Measurements from ENCODE around the gene GALP. TPM values are rescaled to one million over a fixed set of nuclear protein-coding genes. Genes with fewer than 3 reads are reported as not detected.

The GALP gene
- total RNA-seq, 3 donors from 2014 or later: not detected

DNA sequence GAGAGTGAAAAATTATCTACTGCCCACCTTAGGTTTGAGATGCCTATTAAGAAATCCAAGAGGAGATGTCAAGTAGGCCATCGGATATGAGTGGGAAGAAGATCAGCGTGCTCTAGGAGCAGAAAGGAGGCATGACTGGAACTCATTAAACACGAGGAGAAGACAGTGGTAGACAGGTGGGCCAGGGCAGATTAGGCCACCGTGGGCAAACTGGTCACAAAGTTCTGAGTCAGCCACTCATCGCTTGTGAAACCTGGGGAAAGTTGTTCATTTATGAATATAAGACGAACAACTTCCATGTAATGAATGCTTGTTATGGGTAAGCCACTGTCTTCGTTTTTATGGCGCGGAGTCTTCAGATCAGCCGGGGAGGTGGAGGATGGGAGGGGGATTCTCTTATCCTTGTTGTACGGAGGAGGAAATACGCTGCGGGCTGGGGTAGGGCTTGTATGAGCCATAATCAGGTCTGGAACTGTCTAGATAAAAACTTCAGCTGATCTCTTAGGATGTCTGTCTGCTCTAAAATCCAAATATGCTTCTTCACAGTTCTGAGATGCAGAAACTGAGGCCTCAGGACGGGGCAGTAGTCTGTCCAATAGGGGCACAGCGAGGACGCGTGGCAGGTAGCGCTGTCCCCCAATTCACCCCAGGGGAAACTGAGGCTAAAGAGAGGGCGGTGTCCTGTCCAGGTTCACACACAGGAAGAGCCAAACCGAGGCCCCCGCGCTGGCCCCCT lies 35.8 kb upstream of the GALP start:
- H3K4me1 ChIP-seq: peaks cover 0 to 22% of the 10 kb centered on the region in 2 donors

DNA sequence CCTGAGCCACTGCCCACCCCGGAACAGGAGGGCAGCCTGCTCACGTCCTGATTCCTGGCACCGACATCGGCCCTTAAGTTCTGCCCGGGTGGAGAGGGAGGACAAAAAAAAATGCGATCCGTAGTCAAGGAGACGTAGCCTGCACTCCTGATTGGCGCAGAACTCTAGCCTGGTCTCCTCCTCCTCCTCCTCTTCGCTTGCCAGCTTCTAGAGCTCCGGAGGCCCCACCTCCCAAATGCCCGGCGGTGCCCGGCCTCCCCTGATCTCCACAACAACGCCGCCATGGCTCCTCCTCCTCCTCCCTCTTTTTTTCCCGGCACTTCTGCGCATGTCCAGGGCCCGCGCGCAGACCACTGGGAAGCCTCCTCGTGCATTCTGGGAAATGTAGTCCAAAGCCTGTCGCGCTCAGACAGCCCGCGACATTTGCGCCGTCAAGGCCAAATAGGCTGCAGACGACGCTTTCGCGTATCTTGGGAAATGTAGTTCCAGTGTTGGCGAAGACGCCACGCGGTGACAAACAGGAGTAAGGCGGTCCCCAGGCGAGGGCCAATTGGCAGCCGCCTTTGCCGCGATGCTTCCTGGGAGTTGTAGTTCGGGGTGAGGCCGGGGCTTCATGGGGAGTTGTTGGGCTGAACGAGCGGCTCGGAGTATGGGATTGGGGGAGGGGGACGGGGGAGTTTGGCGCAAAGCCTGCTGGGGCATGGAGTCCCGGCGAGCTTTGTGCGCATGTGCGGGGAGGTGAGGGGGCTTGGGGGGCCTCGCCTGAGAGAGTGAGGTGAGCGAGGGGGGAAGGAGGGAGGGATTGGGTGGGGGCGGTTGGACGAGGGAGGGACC lies 35.0 kb upstream of the GALP start, which contains the start of gene ZNF444:
ZNF444 (plus strand) TSS at position 705 of the 834 bp plus-strand sequence. CDS start 5,625 bp downstream, outside the sequence.
- Histone ChIP-seq H3K36me3 (no peaks in the 10 kb centered on the region), H3K9me3 (no peaks in the 10 kb centered on the region), H3K4me1 (peaks cover 0 to 22% of the 10 kb centered on the region in 2 donors), H3K27me3 (no peaks in the 10 kb centered on the region), H3K27ac (peak within 1 kb of the TSS; percentile 97 to 98), H3K4me3 (peak within 1 kb of the TSS; percentile 60 to 76 (median 67))
- no peak for TF ChIP-seq POLR2A (IDR thresholded peaks at IDR 0.05)
- peak; percentile 92 to 99 (median 95) for TF ChIP-seq POLR2AphosphoS5 (IDR thresholded peaks at IDR 0.05)
- TF ChIP-seq, protein P1, sequence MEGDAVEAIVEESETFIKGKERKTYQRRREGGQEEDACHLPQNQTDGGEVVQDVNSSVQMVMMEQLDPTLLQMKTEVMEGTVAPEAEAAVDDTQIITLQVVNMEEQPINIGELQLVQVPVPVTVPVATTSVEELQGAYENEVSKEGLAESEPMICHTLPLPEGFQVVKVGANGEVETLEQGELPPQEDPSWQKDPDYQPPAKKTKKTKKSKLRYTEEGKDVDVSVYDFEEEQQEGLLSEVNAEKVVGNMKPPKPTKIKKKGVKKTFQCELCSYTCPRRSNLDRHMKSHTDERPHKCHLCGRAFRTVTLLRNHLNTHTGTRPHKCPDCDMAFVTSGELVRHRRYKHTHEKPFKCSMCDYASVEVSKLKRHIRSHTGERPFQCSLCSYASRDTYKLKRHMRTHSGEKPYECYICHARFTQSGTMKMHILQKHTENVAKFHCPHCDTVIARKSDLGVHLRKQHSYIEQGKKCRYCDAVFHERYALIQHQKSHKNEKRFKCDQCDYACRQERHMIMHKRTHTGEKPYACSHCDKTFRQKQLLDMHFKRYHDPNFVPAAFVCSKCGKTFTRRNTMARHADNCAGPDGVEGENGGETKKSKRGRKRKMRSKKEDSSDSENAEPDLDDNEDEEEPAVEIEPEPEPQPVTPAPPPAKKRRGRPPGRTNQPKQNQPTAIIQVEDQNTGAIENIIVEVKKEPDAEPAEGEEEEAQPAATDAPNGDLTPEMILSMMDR (IDR thresholded peaks at IDR 0.05): no peak
- intact Hi-C loops (cut with DNase I; ENCODE audit: low total_unique reads): no loop called here
- peak; percentile 99 to 100 for DNase-seq (ENCODE audit: low spot score in 2 of 2)

More for the DNA sequence above, 35.8 kb upstream of the GALP start:
- Histone ChIP-seq H3K9me3 (no peaks in the 10 kb centered on the region), H3K27me3 (no peaks in the 10 kb centered on the region), H3K4me3 (peak overlapping the region; percentile 60 to 76 (median 67)), H3K27ac (peak overlapping the region; percentile 97 to 98), H3K36me3 (no peaks in the 10 kb centered on the region)
- peak in 1 of 2 donors; percentile 35 for DNase-seq (ENCODE audit: low spot score in 2 of 2)
- TF ChIP-seq POLR2A (IDR thresholded peaks at IDR 0.05) (no peak), POLR2AphosphoS5 (IDR thresholded peaks at IDR 0.05) (no peak)
- TF ChIP-seq, protein P1 (IDR thresholded peaks at IDR 0.05): no peak
- intact Hi-C loops (cut with DNase I; ENCODE audit: low total_unique reads): loop anchor here (5.0 kb wide), 1 partner anchor 543 kb away; the partner anchor contains the start of gene FIZ1

GRCh38 chr19:56141417-56141993 lies 34.3 kb upstream of the GALP start:
- intact Hi-C loops (cut with DNase I; ENCODE audit: low total_unique reads): no loop called here
- DNase-seq (ENCODE audit: low spot score in 2 of 2): no peak

GRCh38 chr19:56142087-56142787 lies 33.6 kb upstream of the GALP start:
- Histone ChIP-seq H3K4me1 (peaks cover 0 to 22% of the 10 kb centered on the region in 2 donors), H3K9me3 (no peaks in the 10 kb centered on the region), H3K4me3 (peak overlapping the region in 2 of 3 donors; percentile 60 to 76), H3K36me3 (no peaks in the 10 kb centered on the region), H3K27ac (peak overlapping the region; percentile 97 to 98), H3K27me3 (no peaks in the 10 kb centered on the region)
- intact Hi-C loops (cut with DNase I; ENCODE audit: low total_unique reads): no loop called here
- TF ChIP-seq, protein P1 (IDR thresholded peaks at IDR 0.05): no peak
- TF ChIP-seq POLR2A (IDR thresholded peaks at IDR 0.05) (no peak), POLR2AphosphoS5 (IDR thresholded peaks at IDR 0.05) (peak in 1 of 3 donors; percentile 42)
- peak; percentile 62 to 67 for DNase-seq (ENCODE audit: low spot score in 2 of 2)

More at GRCh38 chr19:56141417-56141993, 34.3 kb upstream of the GALP start:
- Histone ChIP-seq H3K27ac (peak overlapping the region; percentile 97 to 98), H3K36me3 (no peaks in the 10 kb centered on the region), H3K9me3 (no peaks in the 10 kb centered on the region), H3K4me3 (peak overlapping the region; percentile 60 to 76 (median 67)), H3K27me3 (no peaks in the 10 kb centered on the region), H3K4me1 (peaks cover 0 to 22% of the 10 kb centered on the region in 2 donors)
- TF ChIP-seq POLR2AphosphoS5 (IDR thresholded peaks at IDR 0.05) (no peak), POLR2A (IDR thresholded peaks at IDR 0.05) (no peak)
- TF ChIP-seq, protein P1 (IDR thresholded peaks at IDR 0.05): no peak
